GM19025 (cell line): Measurements from ENCODE around the gene SMARCC2.
"Not testable (repeated sequence)": the region's sequence is repeated elsewhere in the genome, so short reads cannot be mapped to it uniquely, and the experiment has no call there.

Experiments
- ATAC-seq: cut with Tn5 transposase; IDR thresholded peaks from one replicate; pipeline ENCODE4 v1.9.1; 2021; ENCODE audit warnings: mild to moderate bottlenecking, low read depth, moderate library complexity; ENCODE audit not compliant: unreplicated experiment

SMARCC2 gene

GRCh38 chr12:56212361-56212760 lies 23.1 kb upstream of the SMARCC2 start:
- ATAC-seq = no peak

GRCh38 chr12:56208006-56208405 lies 18.7 kb upstream of the SMARCC2 start:
- ATAC-seq = no peak

- ATAC-seq = no peak
Measured at GRCh38 chr12:56206452-56207166, 17.3 kb upstream of the SMARCC2 start.

GRCh38 chr12:56205445-56205844 lies 16.2 kb upstream of the SMARCC2 start:
- no peak for ATAC-seq

- no peak for ATAC-seq
Measured at GRCh38 chr12:56204275-56204674, 15.0 kb upstream of the SMARCC2 start.

GRCh38 chr12:56202838-56203237 lies 13.6 kb upstream of the SMARCC2 start:
- ATAC-seq = no peak

- ATAC-seq = no peak
Measured at GRCh38 chr12:56202366-56202765, 13.1 kb upstream of the SMARCC2 start.

GRCh38 chr12:56198836-56199235 lies 9.6 kb upstream of the SMARCC2 start:
- no peak for ATAC-seq

GRCh38 chr12:56197921-56198635 lies 8.8 kb upstream of the SMARCC2 start:
- no peak for ATAC-seq

GRCh38 chr12:56196818-56197550 lies 7.7 kb upstream of the SMARCC2 start:
- not testable (repeated sequence) for ATAC-seq

- ATAC-seq = no peak
Measured at GRCh38 chr12:56193025-56193578, 3.8 kb upstream of the SMARCC2 start.

GRCh38 chr12:56192582-56192981 lies 3.3 kb upstream of the SMARCC2 start:
- no peak for ATAC-seq

GRCh38 chr12:56190695-56191155 lies 1.4 kb upstream of the SMARCC2 start:
- no peak for ATAC-seq

- ATAC-seq = peak; percentile 19
Measured at GRCh38 chr12:56189918-56190694, 823 bp upstream of the SMARCC2 start.

GRCh38 chr12:56188778-56189098 lies 545 bp downstream of the SMARCC2 start:
- no peak for ATAC-seq

- ATAC-seq = no peak
Measured at GRCh38 chr12:56188131-56188777, 1.0 kb downstream of the SMARCC2 start.

GRCh38 chr12:56186957-56187356 lies 2.3 kb downstream of the SMARCC2 start:
- no peak for ATAC-seq

GRCh38 chr12:56178347-56178746 lies 10.9 kb downstream of the SMARCC2 start:
- ATAC-seq = no peak

GRCh38 chr12:56172839-56173238 lies 16.4 kb downstream of the SMARCC2 start:
- no peak for ATAC-seq

GRCh38 chr12:56169229-56169759 lies 20.0 kb downstream of the SMARCC2 start:
- no peak for ATAC-seq
